IPS-18c (cell line): Measurements from ENCODE around the gene C5orf58.

Experiments used
- H3K4me3 ChIP-seq: 2 replicates; pipeline ENCODE4 v1.7.0; 2013; ENCODE audit warnings: low read depth, mild to moderate bottlenecking, low read length, moderate library complexity; ENCODE audit not compliant: insufficient read depth
- H3K9me3 ChIP-seq: one replicate; pipeline ENCODE4 v1.6.1; 2013; ENCODE audit warnings: mild to moderate bottlenecking, low read length, moderate library complexity; ENCODE audit not compliant: control insufficient read depth, insufficient read depth

C5orf58 gene

GRCh38 chr5:170268153-170268689 is 35.4 kb downstream of the C5orf58 start:
- Histone ChIP-seq H3K9me3 (peaks cover 3% of the 10 kb centered on the region), H3K4me3 (no peak overlapping the region)

- Histone ChIP-seq H3K9me3 (peaks cover 3% of the 10 kb centered on the region), H3K4me3 (no peak overlapping the region)
Observed at GRCh38 chr5:170268884-170269283, 36.1 kb downstream of the C5orf58 start.

GRCh38 chr5:170269579-170269978 is 36.8 kb downstream of the C5orf58 start:
- no peak overlapping the region for H3K4me3 ChIP-seq
- peaks cover 3% of the 10 kb centered on the region for H3K9me3 ChIP-seq

- no peak overlapping the region for H3K4me3 ChIP-seq
- peaks cover 3% of the 10 kb centered on the region for H3K9me3 ChIP-seq
Observed at GRCh38 chr5:170270293-170271069, 37.7 kb downstream of the C5orf58 start.

GRCh38 chr5:170273968-170274710 is 41.4 kb downstream of the C5orf58 start:
- Histone ChIP-seq H3K9me3 (peaks cover 3% of the 10 kb centered on the region), H3K4me3 (no peak overlapping the region)

GRCh38 chr5:170275376-170275994 is 42.7 kb downstream of the C5orf58 start:
- peaks cover 3% of the 10 kb centered on the region for H3K9me3 ChIP-seq
- H3K4me3 ChIP-seq, result no peak overlapping the region

- peaks cover 3% of the 10 kb centered on the region for H3K9me3 ChIP-seq
- no peak overlapping the region for H3K4me3 ChIP-seq
Observed at GRCh38 chr5:170276140-170276539, 43.4 kb downstream of the C5orf58 start.

GRCh38 chr5:170277867-170278281 is 45.1 kb downstream of the C5orf58 start:
- H3K4me3 ChIP-seq, result no peak overlapping the region
- H3K9me3 ChIP-seq, result no peaks in the 10 kb centered on the region

GRCh38 chr5:170278611-170279458 is 46.0 kb downstream of the C5orf58 start:
- Histone ChIP-seq H3K4me3 (no peak overlapping the region), H3K9me3 (no peaks in the 10 kb centered on the region)

GRCh38 chr5:170279459-170279817 is 46.7 kb downstream of the C5orf58 start:
- no peaks in the 10 kb centered on the region for H3K9me3 ChIP-seq
- H3K4me3 ChIP-seq, result no peak overlapping the region

GRCh38 chr5:170280011-170280493 is 47.3 kb downstream of the C5orf58 start:
- Histone ChIP-seq H3K4me3 (no peak overlapping the region), H3K9me3 (no peaks in the 10 kb centered on the region)

GRCh38 chr5:170283296-170283695 is 50.5 kb downstream of the C5orf58 start:
- no peak overlapping the region for H3K4me3 ChIP-seq
- no peaks in the 10 kb centered on the region for H3K9me3 ChIP-seq

- no peak overlapping the region for H3K4me3 ChIP-seq
- H3K9me3 ChIP-seq, result no peaks in the 10 kb centered on the region
Observed at GRCh38 chr5:170284231-170284630, 51.4 kb downstream of the C5orf58 start.

GRCh38 chr5:170285181-170285580 is 52.4 kb downstream of the C5orf58 start:
- Histone ChIP-seq H3K4me3 (no peak overlapping the region), H3K9me3 (no peaks in the 10 kb centered on the region)

GRCh38 chr5:170286386-170286925 is 53.7 kb downstream of the C5orf58 start:
- Histone ChIP-seq H3K9me3 (no peaks in the 10 kb centered on the region), H3K4me3 (no peak overlapping the region; the same call in 1 of the 2 replicates)

GRCh38 chr5:170287532-170287931 is 54.7 kb downstream of the C5orf58 start:
- Histone ChIP-seq H3K4me3 (no peak overlapping the region), H3K9me3 (no peaks in the 10 kb centered on the region)

- H3K4me3 ChIP-seq, result no peak overlapping the region
- H3K9me3 ChIP-seq, result no peaks in the 10 kb centered on the region
Observed at GRCh38 chr5:170288151-170288550, 55.4 kb downstream of the C5orf58 start.
